Keratinocyte (primary cell): ENCODE results near the gene HBG2. TPM values are rescaled to one million over a fixed set of nuclear protein-coding genes. Genes with fewer than 3 reads are reported as not detected.

Experiments
- DNase-seq: peaks from one replicate; pipeline ENCODE4 v3.0.0-alpha.2; 2011; ENCODE audit warnings: low read depth, missing footprints, low spot score
- FAIRE-seq: peaks from 2 replicates; lab custom pipeline; 2011; peaks lifted over from hg19 to GRCh38; lab: Jason Lieb, UNC
- H2AFZ ChIP-seq: 2 replicates; pipeline ENCODE4 v1.6.0; 2012; ENCODE audit warnings: low read length, control low read depth, inconsistent platforms; ENCODE audit not compliant: control insufficient read depth
- H3K27ac ChIP-seq: 2 replicates; pipeline ENCODE4 v1.5.1; 2011; ENCODE audit warnings: low read length; ENCODE audit not compliant: control insufficient read depth, insufficient read depth
- H3K27me3 ChIP-seq: 3 replicates; pipeline ENCODE4 v1.6.0; 2011; ENCODE audit warnings: low read length; ENCODE audit not compliant: control insufficient read depth, insufficient read depth; ENCODE audit errors: extremely low read depth
- H3K36me3 ChIP-seq, 2 experiments: 2 replicates in 1 of 2; 3 replicates in 1 of 2; pipeline ENCODE4 v1.5.1; 2011; ENCODE audit warnings: low read length in 2 of 2, mild to moderate bottlenecking in 1 of 2; ENCODE audit not compliant: control insufficient read depth in 2 of 2, insufficient read depth in 2 of 2; ENCODE audit errors: extremely low read depth in 1 of 2
- H3K4me1 ChIP-seq: 3 replicates; pipeline ENCODE4 v1.5.1; 2011; ENCODE audit warnings: low read length; ENCODE audit not compliant: control insufficient read depth, insufficient read depth; ENCODE audit errors: extremely low read depth
- H3K4me2 ChIP-seq: 3 replicates; pipeline ENCODE4 v1.6.0; 2011; ENCODE audit warnings: low read depth, low read length; ENCODE audit not compliant: control insufficient read depth, insufficient read depth; ENCODE audit errors: extremely low read depth
- H3K4me3 ChIP-seq, 3 experiments: fragments of 200-600 bp in 1 of 3; sonication (generic) in 1 of 3; 2 replicates in 2 of 3; 3 replicates in 1 of 3; pipeline ENCODE4 v1.5.1; 2011 to 2016; ENCODE audit warnings: low read length in 3 of 3, mild to moderate bottlenecking in 3 of 3, control low read depth in 2 of 3, inconsistent platforms in 1 of 3, low read depth in 1 of 3, mixed read lengths in 1 of 3, mixed run types in 1 of 3, moderate library complexity in 1 of 3; ENCODE audit not compliant: control insufficient read depth in 2 of 3, insufficient read depth in 2 of 3; ENCODE audit errors: extremely low read depth in 1 of 3
- H3K79me2 ChIP-seq: 2 replicates; pipeline ENCODE4 v1.6.0; 2012; ENCODE audit warnings: low read length; ENCODE audit not compliant: control insufficient read depth, insufficient read depth
- H3K9ac ChIP-seq: 3 replicates; pipeline ENCODE4 v1.6.0; 2011; ENCODE audit warnings: low read length; ENCODE audit not compliant: control insufficient read depth, insufficient read depth; ENCODE audit errors: extremely low read depth
- H3K9me1 ChIP-seq: 3 replicates; pipeline ENCODE4 v1.6.0; 2011; ENCODE audit warnings: low read length; ENCODE audit not compliant: control insufficient read depth, insufficient read depth; ENCODE audit errors: extremely low read depth
- H3K9me3 ChIP-seq: 2 replicates; pipeline ENCODE4 v1.5.1; 2012; ENCODE audit warnings: low read depth, low read length; ENCODE audit not compliant: control insufficient read depth
- H4K20me1 ChIP-seq: 3 replicates; pipeline ENCODE4 v1.6.0; 2011; ENCODE audit warnings: low read length; ENCODE audit not compliant: control insufficient read depth, insufficient read depth; ENCODE audit errors: extremely low read depth
- EZH2 ChIP-seq: IDR thresholded peaks from one replicate; pipeline ENCODE4 v1.6.1; 2012; ENCODE audit warnings: inconsistent platforms, mild to moderate bottlenecking, low read length, moderate library complexity
- dilution Hi-C: fragments of 300-500 bp; cut with MboI; formaldehyde crosslinking; loops from one replicate; pipeline ENCODE4 v1.7.0; 2020; ENCODE audit warnings: low sequenced_read_pairs; ENCODE audit not compliant: extremely low pct_ligation_motif_present
- polyA plus RNA-seq, 5 experiments: library from polyadenylated mRNA; depleted of rRNA in 3 of 5; stranded (reverse) in 3 of 5; stranded (forward) in 1 of 5; unstranded in 1 of 5; fragments of >200 nt; gene quantifications; 1 replicate in 1 of 5; 2 replicates in 3 of 5; 3 replicates in 1 of 5; pipeline versions ENCODE4 v1.2.1 to v1.2.3, GENCODE V29; 2011 to 2012; ENCODE audit warnings: missing spikeins in 2 of 5, low read depth in 1 of 5, low replicate concordance in 1 of 5
- TF ChIP-seq, protein P1 (sequence below), 3 experiments: IDR thresholded peaks in 1 of 3; conservative IDR thresholded peaks in 1 of 3; optimal IDR thresholded peaks in 1 of 3; 2 replicates in 2 of 3; 3 replicates in 1 of 3; pipeline versions ENCODE3 to v1.5.1; 2011; ENCODE audit warnings: low read length in 3 of 3, mild to moderate bottlenecking in 3 of 3, moderate library complexity in 2 of 3, control low read depth in 1 of 3, inconsistent platforms in 1 of 3; ENCODE audit not compliant: insufficient read depth in 2 of 3; ENCODE audit errors: extremely low read depth in 1 of 3

The HBG2 gene
- polyA plus RNA-seq, 1 donor (not counting 4 experiments of a cell fraction or from before 2014, with no cell fraction given), result 0.73 TPM

DNA sequence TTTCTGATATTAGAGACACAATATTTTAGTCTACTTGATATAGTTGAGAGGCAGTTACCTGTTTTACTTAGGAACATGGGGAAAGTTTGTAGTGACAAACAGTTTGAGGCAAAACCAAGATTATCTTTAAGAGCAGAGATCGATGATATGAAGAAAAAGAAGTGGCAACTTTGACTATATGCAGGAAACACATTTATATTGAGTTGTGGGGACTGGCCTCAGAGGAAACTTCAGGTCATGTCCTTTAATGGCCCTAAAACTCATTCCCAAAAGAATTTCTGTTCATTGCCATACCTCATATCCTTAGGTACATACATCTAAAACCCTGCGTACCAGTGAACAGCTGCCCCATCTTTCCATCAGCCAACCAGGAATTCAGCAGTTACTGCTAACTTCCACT, 9.4 kb downstream of the HBG2 start:
- H3K9me3 ChIP-seq, result no peaks in the 10 kb centered on the region
- H3K9ac ChIP-seq, result no peak overlapping the region
- no peak overlapping the region for H3K4me3 ChIP-seq
- no peaks in the 10 kb centered on the region for H3K9me1 ChIP-seq
- FAIRE-seq (no peak), DNase-seq (no peak)
- H3K36me3 ChIP-seq, result no peaks in the 10 kb centered on the region
- H3K27ac ChIP-seq, result no peak overlapping the region
- no peak overlapping the region for H2AFZ ChIP-seq
- H3K79me2 ChIP-seq, result no peaks in the 10 kb centered on the region
- H3K4me2 ChIP-seq, result no peak overlapping the region
- no peaks in the 10 kb centered on the region for H4K20me1 ChIP-seq
- dilution Hi-C loops, result no loop called here
- H3K4me1 ChIP-seq, result no peaks in the 10 kb centered on the region
- TF ChIP-seq EZH2, result no peak
- TF ChIP-seq, protein P1, sequence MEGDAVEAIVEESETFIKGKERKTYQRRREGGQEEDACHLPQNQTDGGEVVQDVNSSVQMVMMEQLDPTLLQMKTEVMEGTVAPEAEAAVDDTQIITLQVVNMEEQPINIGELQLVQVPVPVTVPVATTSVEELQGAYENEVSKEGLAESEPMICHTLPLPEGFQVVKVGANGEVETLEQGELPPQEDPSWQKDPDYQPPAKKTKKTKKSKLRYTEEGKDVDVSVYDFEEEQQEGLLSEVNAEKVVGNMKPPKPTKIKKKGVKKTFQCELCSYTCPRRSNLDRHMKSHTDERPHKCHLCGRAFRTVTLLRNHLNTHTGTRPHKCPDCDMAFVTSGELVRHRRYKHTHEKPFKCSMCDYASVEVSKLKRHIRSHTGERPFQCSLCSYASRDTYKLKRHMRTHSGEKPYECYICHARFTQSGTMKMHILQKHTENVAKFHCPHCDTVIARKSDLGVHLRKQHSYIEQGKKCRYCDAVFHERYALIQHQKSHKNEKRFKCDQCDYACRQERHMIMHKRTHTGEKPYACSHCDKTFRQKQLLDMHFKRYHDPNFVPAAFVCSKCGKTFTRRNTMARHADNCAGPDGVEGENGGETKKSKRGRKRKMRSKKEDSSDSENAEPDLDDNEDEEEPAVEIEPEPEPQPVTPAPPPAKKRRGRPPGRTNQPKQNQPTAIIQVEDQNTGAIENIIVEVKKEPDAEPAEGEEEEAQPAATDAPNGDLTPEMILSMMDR (optimal IDR thresholded peaks at IDR 0.05 in 1 of 3, IDR thresholded peaks at IDR 0.05 in 1 of 3, conservative IDR thresholded peaks at IDR 0.05 in 1 of 3; ENCODE audit: extremely low read depth in 1 of 3, insufficient read depth in 2 of 3, low read length in 3 of 3), result no peak
- no peaks in the 10 kb centered on the region for H3K27me3 ChIP-seq

DNA sequence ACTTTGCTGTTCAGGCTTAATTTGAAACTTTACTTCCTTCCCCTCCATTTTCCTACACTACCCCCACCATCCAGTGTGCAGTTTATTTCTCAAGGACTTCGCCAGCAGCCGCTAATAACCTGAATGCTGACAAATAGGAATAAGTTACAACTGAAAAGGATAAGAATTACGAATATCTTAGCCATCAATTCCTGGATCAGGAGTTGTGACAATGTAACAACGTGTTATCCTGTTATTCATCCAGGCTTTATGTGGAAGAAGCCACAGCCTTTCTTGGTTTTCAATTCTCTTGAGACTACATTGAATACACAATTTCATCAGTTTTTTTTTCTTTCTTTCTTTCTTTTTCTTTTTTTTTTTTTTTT, 10.8 kb downstream of the HBG2 start:
- Histone ChIP-seq H2AFZ (no peak overlapping the region), H3K9me3 (no peaks in the 10 kb centered on the region), H3K9ac (no peak overlapping the region), H3K27me3 (no peaks in the 10 kb centered on the region), H3K4me1 (no peaks in the 10 kb centered on the region), H3K79me2 (no peaks in the 10 kb centered on the region), H4K20me1 (no peaks in the 10 kb centered on the region), H3K4me3 (no peak overlapping the region), H3K36me3 (no peaks in the 10 kb centered on the region), H3K4me2 (no peak overlapping the region), H3K27ac (no peak overlapping the region), H3K9me1 (no peaks in the 10 kb centered on the region)
- dilution Hi-C loops, result no loop called here
- DNase-seq (no peak), FAIRE-seq (no peak)
- no peak for TF ChIP-seq EZH2
- TF ChIP-seq, protein P1 (optimal IDR thresholded peaks at IDR 0.05 in 1 of 3, IDR thresholded peaks at IDR 0.05 in 1 of 3, conservative IDR thresholded peaks at IDR 0.05 in 1 of 3; ENCODE audit: extremely low read depth in 1 of 3, insufficient read depth in 2 of 3, low read length in 3 of 3), result no peak
